ENCODE measurements around the gene RNLS.

Gene RNLS

GRCh38 chr10:88254091-88254490 lies 329.0 kb downstream of the RNLS start:
- TF ChIP-seq GLIS3 (CRISPR knock-in tag; IDR thresholded peaks at IDR 0.05) (no peak), SNAI2 (CRISPR knock-in tag; IDR thresholded peaks at IDR 0.05) (no peak), CREB5 (CRISPR knock-in tag; IDR thresholded peaks at IDR 0.05; ENCODE audit: low read depth) (no peak), ZFP30 (CRISPR knock-in tag; IDR thresholded peaks at IDR 0.05) (no peak), ZNF70 (CRISPR knock-in tag; IDR thresholded peaks at IDR 0.05) (no peak), ESRRG (CRISPR knock-in tag; IDR thresholded peaks at IDR 0.05) (no peak), ZNF8 (CRISPR knock-in tag; IDR thresholded peaks at IDR 0.05) (no peak), PPARA (CRISPR knock-in tag; IDR thresholded peaks at IDR 0.05; ENCODE audit: borderline replicate concordance) (no peak), ISL1 (CRISPR knock-in tag; IDR thresholded peaks at IDR 0.05) (no peak), CSDC2 (CRISPR knock-in tag; IDR thresholded peaks at IDR 0.05) (no peak), TCF4 (CRISPR knock-in tag; IDR thresholded peaks at IDR 0.05; ENCODE audit: borderline replicate concordance) (no peak), ZC3H10 (CRISPR knock-in tag; IDR thresholded peaks at IDR 0.05) (no peak), ZNF565 (CRISPR knock-in tag; conservative IDR thresholded peaks at IDR 0.05; ENCODE audit: low read depth) (no peak), TSHZ2 (CRISPR knock-in tag; IDR thresholded peaks at IDR 0.05) (no peak), OSR1 (CRISPR knock-in tag; IDR thresholded peaks at IDR 0.05) (no peak)
- ATAC-seq: peak; percentile 92

DNA sequence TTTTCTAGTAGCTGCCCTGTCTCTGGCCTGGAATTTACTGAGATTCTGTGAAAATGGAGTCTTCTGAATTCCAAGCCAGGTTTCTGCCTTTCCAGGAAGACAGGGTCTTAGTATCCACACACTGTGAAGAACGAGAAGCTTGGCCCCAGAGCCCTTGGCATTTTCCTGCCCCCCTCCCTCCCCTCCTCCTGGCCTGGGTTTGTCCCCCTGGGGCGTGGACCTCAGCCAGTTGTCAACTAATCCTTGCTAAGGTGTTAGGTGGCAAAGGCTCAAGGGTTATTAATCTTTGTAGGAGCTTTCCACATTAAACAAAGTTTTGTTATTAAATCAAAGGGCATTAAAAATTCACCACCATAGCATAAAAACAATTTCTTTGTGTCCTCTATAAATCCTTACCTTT lies 329.5 kb downstream of the RNLS start:
- peak; percentile 24; the same call in 2 of the 3 replicates for ATAC-seq

DNA sequence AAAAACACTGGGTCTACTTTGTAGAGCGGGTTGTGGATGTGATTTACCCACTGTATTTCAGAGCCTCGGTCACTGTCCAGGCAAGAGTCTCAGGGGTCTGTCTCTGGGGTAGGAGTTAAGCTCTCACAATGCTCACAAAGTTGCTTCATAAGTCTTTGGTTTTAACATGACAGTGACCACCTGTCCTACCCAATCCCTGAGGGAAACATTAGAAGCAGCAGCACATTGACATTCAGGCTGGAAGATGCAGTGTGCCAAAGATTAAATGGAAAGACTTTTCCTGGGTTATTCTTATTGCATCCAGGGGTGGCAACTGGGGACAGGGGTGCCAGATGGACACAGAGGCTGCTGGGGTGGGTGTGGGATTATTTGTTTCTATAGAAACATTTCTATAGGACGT lies 330.0 kb downstream of the RNLS start:
- TF ChIP-seq PPARA (CRISPR knock-in tag; IDR thresholded peaks at IDR 0.05; ENCODE audit: borderline replicate concordance) (no peak), OSR1 (CRISPR knock-in tag; IDR thresholded peaks at IDR 0.05) (no peak), ARNTL (CRISPR knock-in tag; IDR thresholded peaks at IDR 0.05; ENCODE audit: borderline replicate concordance, low read depth) (no peak), ZNF8 (CRISPR knock-in tag; IDR thresholded peaks at IDR 0.05) (no peak), POU6F1 (CRISPR knock-in tag; IDR thresholded peaks at IDR 0.05; ENCODE audit: borderline replicate concordance, low read depth) (no peak), ESRRG (CRISPR knock-in tag; IDR thresholded peaks at IDR 0.05) (no peak), ISL1 (CRISPR knock-in tag; IDR thresholded peaks at IDR 0.05) (no peak), CSDC2 (CRISPR knock-in tag; IDR thresholded peaks at IDR 0.05) (no peak), CSRNP3 (CRISPR knock-in tag; IDR thresholded peaks at IDR 0.05) (no peak), CREB5 (CRISPR knock-in tag; IDR thresholded peaks at IDR 0.05; ENCODE audit: low read depth) (no peak), ZNF565 (CRISPR knock-in tag; conservative IDR thresholded peaks at IDR 0.05; ENCODE audit: low read depth) (no peak), PATZ1 (CRISPR knock-in tag; IDR thresholded peaks at IDR 0.05; ENCODE audit: borderline replicate concordance) (no peak)
- no peak for ATAC-seq

More for the DNA sequence above, 329.5 kb downstream of the RNLS start:
- TF ChIP-seq CSDC2 (CRISPR knock-in tag; IDR thresholded peaks at IDR 0.05): no peak
- TF ChIP-seq PATZ1 (CRISPR knock-in tag; IDR thresholded peaks at IDR 0.05; ENCODE audit: borderline replicate concordance): no peak
- no peak for TF ChIP-seq ZC3H10 (CRISPR knock-in tag; IDR thresholded peaks at IDR 0.05)
- TF ChIP-seq ZFP3 (CRISPR knock-in tag; IDR thresholded peaks at IDR 0.05): no peak
- TF ChIP-seq ZFP30 (CRISPR knock-in tag; IDR thresholded peaks at IDR 0.05): no peak
- no peak for TF ChIP-seq BACH2 (CRISPR knock-in tag; IDR thresholded peaks at IDR 0.05; ENCODE audit: borderline replicate concordance)
- no peak for TF ChIP-seq TOX (CRISPR knock-in tag; IDR thresholded peaks at IDR 0.05; ENCODE audit: borderline replicate concordance)
- TF ChIP-seq OSR1 (CRISPR knock-in tag; IDR thresholded peaks at IDR 0.05): no peak
- no peak for TF ChIP-seq ZNF70 (CRISPR knock-in tag; IDR thresholded peaks at IDR 0.05)

All from SK-N-SH treated with all-trans-retinoic acid at 6 μM for 48 hours (cell line).